Stimulated activated CD8-positive, alpha-beta memory T cell treated with anti-CD3 and anti-CD28 coated beads, Interleukin-2, amount 100 ng/mL, for 48 hours (primary cell): ENCODE measurements around the gene SMYD5.
"Not testable (repeated sequence)": the region's sequence is repeated elsewhere in the genome, so short reads cannot be mapped to it uniquely, and the experiment has no call there.

Experiments used
- DNase-seq, 2 donors: peaks; one replicate each; pipeline ENCODE4 v3.0.0-alpha.2; 2020; ENCODE audit warnings: low read depth in 2 of 2

The SMYD5 gene

DNA sequence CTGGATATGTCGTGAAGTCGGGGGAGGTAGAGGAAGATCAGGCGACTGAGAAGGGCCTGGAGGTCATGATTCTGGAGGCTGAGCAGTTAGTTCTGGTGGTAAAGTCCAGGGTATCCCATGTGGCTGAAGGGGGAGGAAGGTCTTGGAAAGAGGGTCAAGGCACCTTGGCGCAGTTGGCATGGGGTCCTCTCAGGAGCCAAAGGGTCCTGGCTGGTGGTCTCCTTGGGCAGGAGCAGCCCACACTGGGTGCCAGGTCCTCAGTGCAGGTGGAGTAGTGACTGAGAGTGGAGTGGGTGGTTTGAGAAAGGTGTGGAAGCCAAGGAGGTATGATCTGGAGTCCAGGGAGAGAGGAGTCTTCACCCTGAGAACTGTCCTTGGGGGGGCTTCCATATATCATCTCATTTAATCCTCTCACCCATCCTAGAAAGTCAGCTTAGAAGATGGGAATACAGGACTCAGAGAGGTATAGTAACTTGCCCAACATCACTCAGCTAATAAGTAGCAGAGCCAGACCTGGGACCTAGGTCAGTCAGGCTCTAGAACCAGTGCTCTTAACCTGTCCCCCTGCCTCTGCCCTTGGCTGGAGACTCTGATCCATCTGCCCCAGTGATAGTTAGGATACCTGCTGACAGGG lies 45.8 kb downstream of the SMYD5 start:
- DNase-seq, result no peak

DNA sequence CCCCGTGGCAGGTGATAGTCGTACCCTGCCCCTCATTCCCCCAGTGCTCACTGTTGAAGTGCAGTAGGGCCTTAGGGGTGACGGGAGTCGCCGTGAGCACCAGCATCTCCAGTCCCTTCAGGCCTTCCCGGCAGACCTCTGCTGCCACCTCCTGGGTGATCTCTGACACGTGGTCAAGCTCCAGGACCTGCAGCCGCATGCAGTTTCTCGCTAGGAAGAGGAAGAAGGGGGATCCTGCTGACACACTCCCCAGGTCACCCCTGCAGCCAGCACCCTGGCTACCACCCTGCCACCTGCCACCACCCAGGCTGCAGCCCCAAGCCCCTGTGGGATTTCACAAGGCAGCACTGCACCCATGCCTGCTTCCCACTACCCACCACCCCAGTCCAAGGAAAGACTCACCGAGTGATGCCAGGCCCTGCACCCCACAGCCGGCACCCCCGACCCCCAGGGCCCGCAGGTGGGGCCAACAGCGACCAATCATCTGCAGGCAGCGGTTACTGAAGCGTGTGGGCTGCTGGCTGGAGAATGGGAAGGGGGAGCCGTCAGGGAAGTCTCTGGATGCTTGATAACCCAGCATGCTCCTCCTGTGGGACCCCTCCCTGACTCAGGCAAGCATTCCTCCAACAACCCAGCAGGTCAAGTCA lies 46.4 kb downstream of the SMYD5 start:
- no peak for DNase-seq

GRCh38 chr2:73262108-73262651 lies 48.1 kb downstream of the SMYD5 start:
- DNase-seq, result no peak

- DNase-seq, result not testable (repeated sequence)
Measured at GRCh38 chr2:73262691-73263429, 48.8 kb downstream of the SMYD5 start.

GRCh38 chr2:73263540-73264331 lies 49.7 kb downstream of the SMYD5 start:
- DNase-seq, result no peak

- DNase-seq, result no peak
Measured at GRCh38 chr2:73264332-73264606, 50.2 kb downstream of the SMYD5 start.

DNA sequence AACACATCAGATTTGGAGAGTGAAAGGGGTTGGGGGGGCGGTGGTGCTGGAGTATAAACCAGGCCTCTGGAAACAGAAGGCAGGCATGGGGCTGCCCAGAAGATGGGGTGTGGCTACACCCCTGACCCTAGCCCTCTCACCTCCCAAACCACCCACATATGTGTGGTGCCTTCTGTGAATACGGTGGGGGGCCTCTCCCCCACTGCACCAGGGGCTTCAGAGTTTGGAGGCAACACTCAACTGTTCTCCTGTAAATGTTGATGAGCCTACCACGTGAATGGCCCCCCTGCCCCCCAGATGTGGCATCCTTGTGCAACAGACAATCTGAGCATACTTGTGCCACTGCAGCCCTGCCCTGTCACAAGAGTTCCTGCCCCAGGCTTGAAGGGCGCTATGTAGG lies 50.7 kb downstream of the SMYD5 start:
- DNase-seq, result no peak

GRCh38 chr2:73265298-73266060 lies 51.4 kb downstream of the SMYD5 start:
- no peak for DNase-seq

DNA sequence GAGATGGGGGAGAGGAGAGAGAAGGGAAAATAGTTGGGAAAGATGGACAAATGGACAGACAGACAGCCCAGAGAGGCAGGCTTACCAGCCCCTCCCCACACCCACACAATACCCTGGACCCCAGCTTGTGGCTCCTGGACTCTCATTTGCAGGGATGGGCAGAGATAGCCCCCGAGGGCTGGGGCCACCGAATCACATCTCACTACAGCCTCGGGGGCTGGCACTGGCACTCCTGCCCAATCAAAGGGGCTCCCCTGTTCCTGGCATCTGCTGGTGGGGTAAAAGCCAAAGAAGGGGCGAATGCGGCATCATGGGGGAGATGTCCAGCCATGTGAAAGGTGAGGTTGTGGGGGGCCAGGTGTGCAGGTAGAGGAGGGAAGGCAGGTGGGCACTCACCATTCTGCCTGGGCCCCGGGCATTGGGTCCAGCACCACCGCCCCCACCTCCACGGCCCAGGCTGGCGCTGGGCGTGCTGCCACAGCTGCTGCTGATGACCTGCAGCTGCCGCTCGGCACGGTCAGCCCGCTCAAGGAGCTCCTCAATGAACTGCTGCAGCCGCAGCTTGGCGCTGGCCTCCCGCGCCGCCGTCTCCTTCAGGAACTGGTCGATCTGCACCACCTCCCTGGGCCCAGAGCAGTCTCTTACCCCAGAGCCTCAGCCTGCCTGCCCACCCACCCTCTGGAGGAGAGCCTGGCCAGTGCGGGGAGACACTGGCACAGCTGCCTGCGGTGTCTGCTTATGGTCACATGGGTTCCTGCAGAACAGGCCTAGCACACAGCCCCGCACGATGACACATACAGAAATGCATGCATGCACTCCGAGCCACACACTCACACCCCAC lies 52.2 kb downstream of the SMYD5 start:
- DNase-seq, result no peak

DNA sequence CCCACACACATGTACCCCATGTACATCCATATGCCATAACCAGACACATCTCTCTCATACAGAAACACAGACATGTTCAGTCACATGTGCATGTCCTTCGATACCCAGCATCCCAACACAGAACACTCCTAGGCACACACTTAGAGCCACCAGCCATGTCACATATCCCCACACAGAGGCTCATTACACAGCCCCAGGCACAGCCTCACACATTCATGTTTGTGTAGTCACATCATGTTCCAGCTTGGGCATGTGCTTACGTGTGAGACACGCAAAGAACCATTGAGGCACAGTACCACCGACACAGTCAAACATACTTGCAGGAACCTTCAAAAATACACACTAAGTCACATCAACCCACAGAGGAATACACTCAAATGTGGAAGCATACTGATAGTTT lies 53.0 kb downstream of the SMYD5 start:
- DNase-seq, result no peak

GRCh38 chr2:73268366-73268829 lies 54.4 kb downstream of the SMYD5 start:
- DNase-seq, result no peak

DNA sequence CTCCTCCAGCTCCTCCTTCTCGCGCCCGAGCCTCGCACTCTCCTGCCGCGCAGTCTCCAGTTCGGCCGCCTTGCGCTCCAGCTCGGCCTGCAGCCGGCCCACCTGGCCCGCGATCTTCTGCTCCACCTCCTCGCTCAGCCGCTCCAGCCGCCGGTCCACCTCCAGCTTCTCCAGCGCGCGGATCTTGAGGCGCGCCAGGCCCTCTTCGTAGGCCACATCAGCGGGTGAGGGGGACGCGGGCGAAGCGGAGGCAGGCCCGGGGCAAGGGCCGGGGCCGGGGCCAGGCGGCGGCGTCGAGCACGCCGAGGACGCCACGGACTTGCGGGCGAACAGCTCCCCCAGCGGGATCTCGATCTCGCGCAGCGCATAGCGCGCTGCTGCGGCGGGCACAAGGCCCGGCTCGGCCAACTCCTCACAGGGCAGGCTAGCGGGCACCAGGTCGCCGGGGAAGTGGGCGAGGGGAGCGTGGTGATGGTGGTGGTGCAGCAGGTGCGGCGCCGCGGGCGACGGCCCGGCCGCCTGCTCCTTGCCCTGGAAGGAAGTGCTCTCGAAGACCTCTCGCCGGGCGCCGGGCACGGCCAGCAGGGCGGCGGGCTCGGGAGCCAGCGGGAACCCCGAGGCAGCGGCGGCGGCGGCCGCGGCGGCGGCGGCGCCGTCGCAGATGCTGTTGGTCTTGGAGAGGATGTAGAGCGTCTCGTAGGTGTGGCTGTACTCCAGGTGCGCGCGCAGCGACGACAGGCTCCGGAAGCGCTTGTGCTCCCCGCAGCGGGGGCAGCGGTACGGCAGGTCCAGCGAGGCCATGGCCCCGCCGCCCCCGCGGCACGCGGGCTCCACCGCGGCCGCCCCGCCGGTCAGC lies 55.0 kb downstream of the SMYD5 start:
- peak; percentile 52 to 62 for DNase-seq

DNA sequence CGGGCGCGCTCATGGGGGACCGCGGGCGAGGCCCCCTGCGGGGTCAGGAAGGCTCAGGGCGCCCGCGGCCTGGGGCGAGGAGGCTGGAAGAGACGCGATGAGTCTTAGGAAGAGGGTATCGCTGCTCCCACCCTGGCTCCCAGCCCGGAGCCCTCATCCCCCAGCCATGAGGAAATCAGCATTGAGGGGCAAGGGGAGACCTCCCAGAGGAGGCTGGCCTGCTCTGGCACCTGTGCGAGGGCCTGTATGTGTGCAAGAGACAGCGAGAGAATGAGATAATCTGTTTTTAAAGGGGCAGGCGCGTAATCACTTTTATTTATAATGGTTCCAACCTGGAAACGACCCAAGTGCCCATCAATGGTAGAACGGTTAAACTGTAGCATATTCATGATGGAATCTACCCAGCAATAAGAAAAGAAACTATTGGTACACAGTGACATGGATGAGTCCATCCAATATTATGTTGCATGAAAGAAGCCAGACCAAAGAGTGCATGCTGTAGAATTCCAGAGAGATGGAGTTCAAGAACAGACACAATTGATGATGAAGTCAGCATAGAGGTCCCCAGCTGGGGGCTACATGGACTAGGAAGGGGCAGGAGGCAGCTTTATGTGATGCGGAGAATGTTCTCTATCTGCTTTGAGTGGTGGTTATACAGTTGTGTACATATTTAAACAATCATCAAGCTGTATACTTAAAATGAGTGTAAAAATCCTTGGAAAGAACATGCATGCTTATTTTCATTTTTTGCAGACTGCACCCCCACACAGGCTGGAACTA lies 55.8 kb downstream of the SMYD5 start:
- no peak for DNase-seq

GRCh38 chr2:73272270-73272669 lies 58.2 kb downstream of the SMYD5 start:
- no peak for DNase-seq
